OCI-LY3 (cell line): ENCODE measurements around the gene CDH23.

ENCODE experiments used
- EZH2phosphoT487 ChIP-seq: fragments of 200-600 bp; shearing (Covaris generic); IDR thresholded peaks from 2 replicates; pipeline ENCODE4 v1.6.1; 2018; ENCODE audit warnings: antibody characterized with exemption, mixed run types, low read depth
- TF ChIP-seq, protein P1 (sequence below): fragments of 200-600, 300-600 bp; sonication (generic); IDR thresholded peaks from 2 replicates; pipeline ENCODE4 v1.5.1; 2014; ENCODE audit warnings: antibody characterized with exemption, low read length, low read depth

DNA sequence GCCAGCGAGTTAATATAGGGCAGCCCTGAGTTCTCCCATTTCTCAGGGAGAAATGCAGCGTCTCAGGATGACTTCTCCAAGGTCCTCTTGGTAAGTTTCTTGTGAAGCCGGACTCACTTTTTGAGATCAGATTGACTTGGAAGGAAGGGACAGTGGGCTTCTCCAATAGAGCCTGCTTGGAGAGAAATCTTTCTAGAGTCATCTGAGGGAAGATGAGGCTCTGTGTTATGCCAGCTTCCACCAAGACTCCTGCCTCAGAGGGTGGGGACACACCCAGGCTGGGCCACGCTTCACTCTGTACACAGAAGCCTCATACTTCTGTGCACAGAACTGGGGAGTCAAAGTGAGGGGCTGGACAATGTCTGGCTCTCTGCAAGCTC is 317.3 kb downstream of the CDH23 start:
- TF ChIP-seq, protein P1, sequence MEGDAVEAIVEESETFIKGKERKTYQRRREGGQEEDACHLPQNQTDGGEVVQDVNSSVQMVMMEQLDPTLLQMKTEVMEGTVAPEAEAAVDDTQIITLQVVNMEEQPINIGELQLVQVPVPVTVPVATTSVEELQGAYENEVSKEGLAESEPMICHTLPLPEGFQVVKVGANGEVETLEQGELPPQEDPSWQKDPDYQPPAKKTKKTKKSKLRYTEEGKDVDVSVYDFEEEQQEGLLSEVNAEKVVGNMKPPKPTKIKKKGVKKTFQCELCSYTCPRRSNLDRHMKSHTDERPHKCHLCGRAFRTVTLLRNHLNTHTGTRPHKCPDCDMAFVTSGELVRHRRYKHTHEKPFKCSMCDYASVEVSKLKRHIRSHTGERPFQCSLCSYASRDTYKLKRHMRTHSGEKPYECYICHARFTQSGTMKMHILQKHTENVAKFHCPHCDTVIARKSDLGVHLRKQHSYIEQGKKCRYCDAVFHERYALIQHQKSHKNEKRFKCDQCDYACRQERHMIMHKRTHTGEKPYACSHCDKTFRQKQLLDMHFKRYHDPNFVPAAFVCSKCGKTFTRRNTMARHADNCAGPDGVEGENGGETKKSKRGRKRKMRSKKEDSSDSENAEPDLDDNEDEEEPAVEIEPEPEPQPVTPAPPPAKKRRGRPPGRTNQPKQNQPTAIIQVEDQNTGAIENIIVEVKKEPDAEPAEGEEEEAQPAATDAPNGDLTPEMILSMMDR: no peak
- TF ChIP-seq EZH2phosphoT487: no peak
